Measurements from ENCODE around the gene TCF12.

The TCF12 gene

GRCh38 chr15:57118013-57118799 lies 199.8 kb downstream of the TCF12 start:
- peak overlapping the region; percentile 71 for H3K27ac ChIP-seq (ENCODE audit: low read depth, low read length, poor library complexity, severe bottlenecking)
- H3K79me2 ChIP-seq (ENCODE audit: insufficient read depth, low read length), result peaks cover 6% of the 10 kb centered on the region; the same call in 1 of the 2 replicates
- peaks cover 43% of the 10 kb centered on the region for H3K4me1 ChIP-seq (ENCODE audit: insufficient read depth, low read length, severe bottlenecking)

GRCh38 chr15:57122080-57122840 lies 203.8 kb downstream of the TCF12 start:
- Histone ChIP-seq H3K9me3 (ENCODE audit: low read length) (no peaks in the 10 kb centered on the region), H3K36me3 (ENCODE audit: insufficient read depth, low read length) (peaks cover 36% of the 10 kb centered on the region; the same call in 1 of the 2 replicates), H3K79me2 (ENCODE audit: insufficient read depth, low read length) (peaks cover 6% of the 10 kb centered on the region; the same call in 1 of the 2 replicates), H4K20me1 (ENCODE audit: insufficient read depth, low read length) (no peaks in the 10 kb centered on the region), H3K9ac (ENCODE audit: low read length) (no peak overlapping the region), H2AFZ (ENCODE audit: low read length) (no peak overlapping the region), H3K4me2 (ENCODE audit: low read length) (no peak overlapping the region), H3K4me3 (ENCODE audit: low read depth, low read length, poor library complexity, severe bottlenecking) (no peak overlapping the region), H3K27me3 (ENCODE audit: insufficient read depth, low read length) (no peaks in the 10 kb centered on the region), H3F3A (ENCODE audit: insufficient read depth, low read length) (no peaks in the 10 kb centered on the region), H3K27ac (ENCODE audit: low read depth, low read length, poor library complexity, severe bottlenecking) (no peak overlapping the region), H3K4me1 (ENCODE audit: insufficient read depth, low read length, severe bottlenecking) (peaks cover 36% of the 10 kb centered on the region), H3K9me2 (ENCODE audit: low read depth, low read length) (no peaks in the 10 kb centered on the region)
- no peak for TF ChIP-seq CTCF (IDR thresholded peaks at IDR 0.05; ENCODE audit: low read length)
- no peak for TF ChIP-seq EZH2 (IDR thresholded peaks at IDR 0.05; ENCODE audit: borderline replicate concordance, low read length)

More at GRCh38 chr15:57118013-57118799, 199.8 kb downstream of the TCF12 start:
- Histone ChIP-seq H3K4me2 (ENCODE audit: low read length) (0 out of 2 replicates have a peak overlapping the region, but pooled peaks have one; percentile 3), H3K9ac (ENCODE audit: low read length) (peak overlapping the region; percentile 6), H3F3A (ENCODE audit: insufficient read depth, low read length) (no peaks in the 10 kb centered on the region), H3K9me2 (ENCODE audit: low read depth, low read length) (no peaks in the 10 kb centered on the region), H3K27me3 (ENCODE audit: insufficient read depth, low read length) (no peaks in the 10 kb centered on the region), H3K9me3 (ENCODE audit: low read length) (no peaks in the 10 kb centered on the region), H4K20me1 (ENCODE audit: insufficient read depth, low read length) (no peaks in the 10 kb centered on the region), H3K4me3 (ENCODE audit: low read depth, low read length, poor library complexity, severe bottlenecking) (no peak overlapping the region), H3K36me3 (ENCODE audit: insufficient read depth, low read length) (peaks cover 11% of the 10 kb centered on the region; the same call in 1 of the 2 replicates), H2AFZ (ENCODE audit: low read length) (no peak overlapping the region)
- no peak for TF ChIP-seq EZH2 (IDR thresholded peaks at IDR 0.05; ENCODE audit: borderline replicate concordance, low read length)
- no peak for TF ChIP-seq CTCF (IDR thresholded peaks at IDR 0.05; ENCODE audit: low read length)

DNA sequence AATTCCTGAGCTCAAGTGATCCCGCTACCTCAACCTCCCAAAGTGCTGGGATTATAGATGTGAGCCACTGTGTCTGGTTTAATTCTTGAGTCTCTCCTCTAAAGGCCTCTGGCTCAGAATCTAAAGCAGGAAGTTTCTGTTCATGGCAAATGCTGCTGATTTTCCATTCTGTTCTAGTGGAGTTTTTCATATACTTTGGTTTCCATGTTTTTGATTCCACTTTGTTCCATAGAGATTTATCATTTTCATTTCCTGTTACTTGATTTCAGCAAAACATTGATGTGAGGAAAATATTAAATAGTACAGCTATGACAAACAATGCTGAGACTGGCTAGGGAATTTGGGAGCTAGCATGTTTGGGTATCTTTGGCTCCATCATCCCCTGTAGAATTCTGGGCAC lies 205.6 kb downstream of the TCF12 start:
- Histone ChIP-seq H3K27ac (ENCODE audit: low read depth, low read length, poor library complexity, severe bottlenecking) (no peak overlapping the region), H3F3A (ENCODE audit: insufficient read depth, low read length) (no peaks in the 10 kb centered on the region), H3K9ac (ENCODE audit: low read length) (no peak overlapping the region), H3K9me3 (ENCODE audit: low read length) (no peaks in the 10 kb centered on the region), H3K36me3 (ENCODE audit: insufficient read depth, low read length) (peaks cover 46% of the 10 kb centered on the region; the same call in 1 of the 2 replicates), H2AFZ (ENCODE audit: low read length) (no peak overlapping the region), H4K20me1 (ENCODE audit: insufficient read depth, low read length) (no peaks in the 10 kb centered on the region), H3K4me1 (ENCODE audit: insufficient read depth, low read length, severe bottlenecking) (peaks cover 20% of the 10 kb centered on the region), H3K27me3 (ENCODE audit: insufficient read depth, low read length) (no peaks in the 10 kb centered on the region), H3K4me3 (ENCODE audit: low read depth, low read length, poor library complexity, severe bottlenecking) (no peak overlapping the region), H3K4me2 (ENCODE audit: low read length) (no peak overlapping the region), H3K9me2 (ENCODE audit: low read depth, low read length) (no peaks in the 10 kb centered on the region), H3K79me2 (ENCODE audit: insufficient read depth, low read length) (peaks cover 6% of the 10 kb centered on the region; the same call in 1 of the 2 replicates)
- TF ChIP-seq EZH2 (IDR thresholded peaks at IDR 0.05; ENCODE audit: borderline replicate concordance, low read length) (no peak), CTCF (IDR thresholded peaks at IDR 0.05; ENCODE audit: low read length) (no peak)
